Smooth muscle cell (in vitro differentiated cells): ENCODE results near the gene SMIM14. TPM values are rescaled to one million over a fixed set of nuclear protein-coding genes. Genes with fewer than 3 reads are reported as not detected.
A peak's percentile ranks its signal among the peaks of the same experiment; 100 is the strongest.

Source experiments
- DNase-seq: peaks from one replicate; lab custom pipeline; 2025; ENCODE audit not compliant: unreplicated experiment; lab: John Stamatoyannopoulos, UW
- H2AFZ ChIP-seq: fragments of 200-600 bp; sonication (generic); 2 replicates; pipeline ENCODE4 v1.6.0; 2016; ENCODE audit warnings: antibody characterized with exemption, low read depth, mild to moderate bottlenecking
- H3F3A ChIP-seq: fragments of 200-600 bp; sonication (generic); 2 replicates; pipeline ENCODE4 v1.6.0; 2017; ENCODE audit warnings: antibody characterized with exemption, low read depth
- H3K27ac ChIP-seq: fragments of 200-600 bp; sonication (generic); 2 replicates; pipeline ENCODE4 v1.5.1; 2016; ENCODE audit warnings: low read depth, mild to moderate bottlenecking
- H3K27me3 ChIP-seq: fragments of 200-600 bp; sonication (generic); 2 replicates; pipeline ENCODE4 v1.6.1; 2016; ENCODE audit warnings: low read depth, mild to moderate bottlenecking
- H3K36me3 ChIP-seq: fragments of 200-600 bp; sonication (generic); 2 replicates; pipeline ENCODE4 v1.5.1; 2016; ENCODE audit warnings: low read depth
- H3K4me1 ChIP-seq: fragments of 200-600 bp; sonication (generic); 2 replicates; pipeline ENCODE4 v1.5.1; 2016; ENCODE audit warnings: low read depth
- H3K4me2 ChIP-seq: fragments of 200-600 bp; sonication (generic); 2 replicates; pipeline ENCODE4 v1.6.0; 2016; ENCODE audit warnings: mild to moderate bottlenecking
- H3K4me3 ChIP-seq: fragments of 200-600 bp; sonication (generic); 2 replicates; pipeline ENCODE4 v1.5.1; 2016; ENCODE audit warnings: mild to moderate bottlenecking
- H3K79me2 ChIP-seq: fragments of 200-600 bp; sonication (generic); 2 replicates; pipeline ENCODE4 v1.6.0; 2016; ENCODE audit warnings: low read depth, mild to moderate bottlenecking
- H3K9ac ChIP-seq: fragments of 200-600 bp; sonication (generic); 2 replicates; pipeline ENCODE4 v1.6.0; 2016; ENCODE audit warnings: low read depth
- H3K9me3 ChIP-seq: fragments of 200-600 bp; sonication (generic); replicated peaks from 2 replicates; pipeline ENCODE4 v1.5.1; 2016; ENCODE audit warnings: low read depth
- H4K20me1 ChIP-seq: fragments of 200-600 bp; sonication (generic); 2 replicates; pipeline ENCODE4 v1.6.0; 2016; ENCODE audit warnings: low read depth
- CTCF ChIP-seq: fragments of 200-600 bp; sonication (generic); IDR thresholded peaks from 2 replicates; pipeline ENCODE4 v1.5.1; 2017; ENCODE audit warnings: borderline replicate concordance, mild to moderate bottlenecking, antibody characterized with exemption; ENCODE audit not compliant: insufficient read depth, poor library complexity, severe bottlenecking
- WGBS: methylation state at CpG from one replicate; pipeline ENCODE4 v1.1.7; 2016; ENCODE audit warnings: low lambda C conversion rate; 5-methylcytosine and 5-hydroxymethylcytosine counted together
- polyA plus RNA-seq: library from polyadenylated mRNA; unstranded; fragments of >200 nt; fragmentation: Nextera tagmentation; extraction: Ambion mirVana; gene quantifications from 2 replicates; pipeline ENCODE4 v1.2.1, GENCODE V29; 2016
- total RNA-seq: library from RNA; depleted of rRNA; stranded (reverse); fragments of >200 nt; gene quantifications from 2 replicates; pipeline ENCODE4 v1.2.3, GENCODE V29; 2014

Gene SMIM14
- total and polyA plus RNA-seq, 2 experiments from 2014 or later: 45.0 to 47.4 TPM

DNA sequence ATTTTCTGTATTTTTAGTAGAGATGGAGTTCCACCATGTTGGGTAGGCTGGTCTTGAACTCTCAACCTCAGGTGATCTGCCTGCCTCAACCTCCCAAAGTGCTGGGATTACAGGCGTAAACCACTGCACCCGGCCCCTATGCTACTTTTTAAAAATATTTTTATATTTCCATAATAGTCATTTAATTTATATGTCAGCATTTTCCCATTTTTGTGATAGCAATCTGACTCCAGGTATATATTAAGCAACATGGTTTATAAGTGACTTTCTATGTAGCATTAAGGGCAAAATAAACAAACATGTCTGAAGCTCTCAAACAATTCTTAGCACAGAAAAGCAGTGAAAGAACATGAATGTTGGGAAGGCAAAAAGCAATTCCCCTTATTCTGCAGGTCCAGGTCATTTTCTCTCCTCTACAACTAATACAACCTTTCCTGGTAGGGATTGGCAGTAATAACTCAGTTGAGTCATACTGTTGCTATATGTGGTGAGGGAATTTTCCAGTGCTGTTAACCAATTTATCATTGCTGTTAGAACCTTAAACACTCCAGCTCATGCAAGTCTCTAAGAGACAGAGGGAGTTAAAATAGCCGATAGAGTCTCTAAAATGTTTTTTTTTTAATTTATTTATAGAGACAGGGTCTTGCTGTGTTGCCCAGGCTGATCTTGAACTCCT is 24.0 kb downstream of the SMIM14 start:
- Histone ChIP-seq H3K9ac (no peak overlapping the region), H3K27ac (peak overlapping the region; percentile 36), H3K36me3 (no peaks in the 10 kb centered on the region), H3F3A (peaks cover 5% of the 10 kb centered on the region), H3K4me1 (peaks cover 10% of the 10 kb centered on the region), H3K4me2 (no peak overlapping the region), H2AFZ (no peak overlapping the region), H4K20me1 (peaks cover 3% of the 10 kb centered on the region), H3K79me2 (peaks cover 11% of the 10 kb centered on the region), H3K27me3 (no peaks in the 10 kb centered on the region), H3K9me3 (no peaks in the 10 kb centered on the region), H3K4me3 (no peak overlapping the region)
- DNase-seq: no peak
- 81% methylated on average over 3 of the region's 3 CpGs for WGBS
- TF ChIP-seq CTCF: no peak

- no peak for DNase-seq
- H3K9ac ChIP-seq: no peak overlapping the region
- 70% methylated on average over 2 of the region's 2 CpGs for WGBS
- no peaks in the 10 kb centered on the region for H3K9me3 ChIP-seq
- no peaks in the 10 kb centered on the region for H3K36me3 ChIP-seq
- peaks cover 10% of the 10 kb centered on the region for H3K4me1 ChIP-seq
- peaks cover 11% of the 10 kb centered on the region for H3K79me2 ChIP-seq
- TF ChIP-seq CTCF: no peak
- no peak overlapping the region for H2AFZ ChIP-seq
- H3F3A ChIP-seq: peaks cover 5% of the 10 kb centered on the region
- peak overlapping the region; percentile 15 for H3K4me2 ChIP-seq
- no peaks in the 10 kb centered on the region for H4K20me1 ChIP-seq
- no peaks in the 10 kb centered on the region for H3K27me3 ChIP-seq
- no peak overlapping the region for H3K4me3 ChIP-seq
- H3K27ac ChIP-seq: peak overlapping the region; percentile 7
Measured at GRCh38 chr4:39613093-39613656, 25.5 kb downstream of the SMIM14 start.

DNA sequence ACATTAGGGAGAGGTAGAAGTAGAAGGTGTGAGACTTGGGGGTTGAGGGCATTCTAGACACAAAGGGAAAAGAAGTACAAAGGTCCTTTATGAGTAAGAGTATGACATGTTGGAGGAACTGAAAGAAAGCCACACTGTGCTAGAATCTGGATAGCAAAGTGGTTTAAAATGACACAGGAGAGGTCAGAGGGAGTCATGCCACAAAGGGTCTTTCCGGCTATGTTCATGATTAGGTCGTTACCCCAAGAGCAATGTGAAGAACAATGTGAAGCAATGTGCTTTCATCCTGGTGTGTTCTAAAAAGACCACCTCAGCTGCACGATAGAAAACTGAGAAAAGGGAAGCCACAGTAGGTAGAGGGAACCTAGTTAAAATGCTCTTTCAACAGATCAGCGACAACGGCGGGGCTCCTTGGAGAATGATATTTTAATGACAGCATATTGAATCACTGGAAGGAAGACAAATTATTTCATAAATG is 29.2 kb downstream of the SMIM14 start:
- no peaks in the 10 kb centered on the region for H3F3A ChIP-seq
- no peak overlapping the region for H3K9ac ChIP-seq
- H2AFZ ChIP-seq: no peak overlapping the region
- DNase-seq: no peak
- no peak overlapping the region for H3K4me3 ChIP-seq
- H3K36me3 ChIP-seq: peaks cover 3% of the 10 kb centered on the region
- no peaks in the 10 kb centered on the region for H3K27me3 ChIP-seq
- 96% methylated on average over 6 of the region's 6 CpGs for WGBS
- peaks cover 5% of the 10 kb centered on the region for H3K79me2 ChIP-seq
- no peaks in the 10 kb centered on the region for H3K4me1 ChIP-seq
- no peak overlapping the region for H3K27ac ChIP-seq
- H3K4me2 ChIP-seq: no peak overlapping the region
- no peaks in the 10 kb centered on the region for H3K9me3 ChIP-seq
- no peaks in the 10 kb centered on the region for H4K20me1 ChIP-seq
- TF ChIP-seq CTCF: no peak

- H2AFZ ChIP-seq: no peak overlapping the region
- no peaks in the 10 kb centered on the region for H3F3A ChIP-seq
- no peak overlapping the region for H3K4me2 ChIP-seq
- TF ChIP-seq CTCF: no peak
- H3K4me1 ChIP-seq: no peaks in the 10 kb centered on the region
- H4K20me1 ChIP-seq: no peaks in the 10 kb centered on the region
- H3K9me3 ChIP-seq: no peaks in the 10 kb centered on the region
- H3K9ac ChIP-seq: no peak overlapping the region
- H3K79me2 ChIP-seq: peaks cover under 1% of the 10 kb centered on the region
- no peak overlapping the region for H3K27ac ChIP-seq
- H3K4me3 ChIP-seq: no peak overlapping the region
- no peaks in the 10 kb centered on the region for H3K27me3 ChIP-seq
- DNase-seq: no peak
- H3K36me3 ChIP-seq: peaks cover 3% of the 10 kb centered on the region
Measured at GRCh38 chr4:39608451-39608850, 30.2 kb downstream of the SMIM14 start.
